ENCODE data around the gene BUD13.

BUD13 gene

DNA sequence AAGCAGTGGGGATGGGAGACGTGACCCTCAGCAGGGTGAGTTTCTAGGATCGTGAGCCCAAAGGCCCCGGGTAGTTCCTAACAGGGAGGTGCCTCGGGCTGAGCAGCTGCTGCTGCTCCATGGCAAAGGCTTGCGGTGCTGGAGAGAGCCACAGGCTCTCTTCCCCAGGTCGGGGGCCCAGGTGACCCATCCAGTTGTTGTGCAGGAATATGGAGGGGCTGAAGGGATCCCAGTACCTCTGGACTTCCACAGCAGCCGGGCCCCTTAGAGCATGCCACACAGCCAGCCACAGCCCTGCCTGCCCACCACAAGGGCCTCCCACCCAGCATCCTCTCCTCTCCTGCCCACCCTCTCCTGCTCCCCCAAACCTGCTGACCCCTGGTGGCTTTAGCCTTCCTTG lies 49.3 kb downstream of the BUD13 start:
- H3K27me3 ChIP-seq (ENCODE audit: control insufficient read depth in 2 of 2, insufficient read depth in 2 of 2, low read length in 2 of 2) = peaks cover 0 to 4% of the 10 kb centered on the region in 2 donors
- H3K4me1 ChIP-seq (ENCODE audit: control insufficient read depth in 2 of 2, insufficient read depth in 2 of 2, low read length in 2 of 2) = no peaks in the 10 kb centered on the region
- H3K27ac ChIP-seq (ENCODE audit: low read depth in 2 of 2, low read length in 2 of 2) = no peak overlapping the region

DNA sequence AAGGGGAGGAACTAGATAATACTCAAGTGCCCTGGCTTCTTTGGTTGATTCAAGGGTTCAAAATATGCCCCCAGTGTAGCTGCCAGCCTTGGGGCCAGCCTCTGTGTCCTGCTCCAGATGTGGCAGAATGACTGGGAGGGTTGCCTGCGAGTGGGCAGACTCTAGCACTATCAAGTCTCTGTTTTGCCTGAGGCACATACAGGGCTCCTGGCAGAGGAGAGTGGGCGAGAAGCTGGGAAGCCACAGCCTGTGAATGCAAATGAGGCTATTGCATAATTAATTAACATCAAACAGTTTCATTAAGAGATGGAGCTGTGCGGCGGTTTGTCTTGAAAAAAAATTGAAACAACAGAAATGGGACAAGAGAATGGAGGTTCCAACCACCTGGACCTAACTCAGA lies 50.8 kb downstream of the BUD13 start:
- peaks cover 0 to 3% of the 10 kb centered on the region in 2 donors for H3K4me1 ChIP-seq (ENCODE audit: control insufficient read depth in 2 of 2, insufficient read depth in 2 of 2, low read length in 2 of 2)
- no peak overlapping the region for H3K27ac ChIP-seq (ENCODE audit: low read depth in 2 of 2, low read length in 2 of 2)

More for the DNA sequence above, 49.3 kb downstream of the BUD13 start:
- H3K9ac ChIP-seq (ENCODE audit: low read depth in 1 of 2, low read length in 2 of 2) = no peak overlapping the region
- H3K36me3 ChIP-seq (ENCODE audit: control insufficient read depth in 2 of 2, insufficient read depth in 2 of 2, low read length in 2 of 2) = no peaks in the 10 kb centered on the region
- H3K4me3 ChIP-seq (ENCODE audit: low read length in 2 of 2) = no peak overlapping the region
- H3K9me3 ChIP-seq (ENCODE audit: control insufficient read depth in 2 of 2, low read length in 2 of 2) = no peaks in the 10 kb centered on the region

DNA sequence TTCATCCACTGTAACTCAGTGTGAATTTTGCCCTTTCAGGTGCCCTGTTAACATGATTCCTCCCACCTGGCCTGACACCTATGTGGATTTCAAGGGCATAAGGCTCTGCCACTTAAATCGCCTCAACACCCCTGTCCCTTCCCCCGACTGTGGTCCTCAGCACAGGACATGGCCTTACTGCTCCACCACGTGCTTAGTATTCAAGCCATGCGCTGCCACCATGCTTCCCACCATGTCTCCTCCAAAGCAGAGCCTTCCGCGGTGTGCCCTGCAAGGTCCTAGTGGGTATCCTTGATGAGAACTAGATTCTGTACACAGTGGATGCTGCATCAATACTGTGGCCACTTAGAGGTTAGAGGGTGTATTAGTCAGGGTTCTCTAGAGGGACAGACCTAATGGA lies 51.9 kb downstream of the BUD13 start:
- H3K4me3 ChIP-seq (ENCODE audit: low read length in 2 of 2) = no peak overlapping the region
- H3K4me1 ChIP-seq (ENCODE audit: control insufficient read depth in 2 of 2, insufficient read depth in 2 of 2, low read length in 2 of 2) = peaks cover 2 to 5% of the 10 kb centered on the region in 2 donors
- no peaks in the 10 kb centered on the region for H3K9me3 ChIP-seq (ENCODE audit: control insufficient read depth in 2 of 2, low read length in 2 of 2)
- H3K27ac ChIP-seq (ENCODE audit: low read depth in 2 of 2, low read length in 2 of 2) = no peak overlapping the region
- no peak overlapping the region for H3K9ac ChIP-seq (ENCODE audit: low read depth in 1 of 2, low read length in 2 of 2)
- no peaks in the 10 kb centered on the region for H3K36me3 ChIP-seq (ENCODE audit: control insufficient read depth in 2 of 2, insufficient read depth in 2 of 2, low read length in 2 of 2)
- no peaks in the 10 kb centered on the region for H3K27me3 ChIP-seq (ENCODE audit: control insufficient read depth in 2 of 2, insufficient read depth in 2 of 2, low read length in 2 of 2)

More for the DNA sequence above, 50.8 kb downstream of the BUD13 start:
- H3K27me3 ChIP-seq (ENCODE audit: control insufficient read depth in 2 of 2, insufficient read depth in 2 of 2, low read length in 2 of 2) = no peaks in the 10 kb centered on the region
- no peaks in the 10 kb centered on the region for H3K9me3 ChIP-seq (ENCODE audit: control insufficient read depth in 2 of 2, low read length in 2 of 2)
- H3K36me3 ChIP-seq (ENCODE audit: control insufficient read depth in 2 of 2, insufficient read depth in 2 of 2, low read length in 2 of 2) = no peaks in the 10 kb centered on the region
- H3K4me3 ChIP-seq (ENCODE audit: low read length in 2 of 2) = no peak overlapping the region
- H3K9ac ChIP-seq (ENCODE audit: low read depth in 1 of 2, low read length in 2 of 2) = no peak overlapping the region

DNA sequence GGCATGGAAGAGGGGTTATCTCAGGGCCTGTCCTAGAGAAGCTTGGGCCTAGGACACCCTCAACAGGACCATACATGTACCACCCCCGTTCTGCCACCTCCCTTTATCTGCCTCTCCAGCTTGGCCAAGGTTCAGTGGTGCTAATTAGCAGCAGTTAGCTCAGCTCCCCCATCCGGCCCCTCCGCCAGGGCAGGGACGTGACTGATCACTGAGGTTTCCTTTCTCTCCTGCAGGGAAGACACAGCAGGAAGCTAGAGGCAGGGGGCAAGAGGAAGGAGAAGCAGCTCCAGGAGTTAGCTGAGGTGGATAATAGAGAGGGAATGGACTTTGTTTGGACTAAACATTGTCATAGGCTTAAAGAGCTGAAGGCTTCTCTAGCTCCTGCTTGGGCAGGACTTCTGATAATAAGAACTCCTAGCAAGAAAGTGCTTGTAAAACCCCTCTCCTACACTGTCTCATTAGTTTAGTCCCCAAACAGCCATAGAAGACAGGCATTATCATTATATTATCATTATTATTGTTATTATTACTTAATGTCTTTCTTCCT lies 53.8 kb downstream of the BUD13 start:
- Histone ChIP-seq H3K36me3 (ENCODE audit: control insufficient read depth in 2 of 2, insufficient read depth in 2 of 2, low read length in 2 of 2) (no peaks in the 10 kb centered on the region), H3K4me3 (ENCODE audit: low read length in 2 of 2) (no peak overlapping the region), H3K4me1 (ENCODE audit: control insufficient read depth in 2 of 2, insufficient read depth in 2 of 2, low read length in 2 of 2) (peaks cover 2 to 5% of the 10 kb centered on the region in 2 donors), H3K9me3 (ENCODE audit: control insufficient read depth in 2 of 2, low read length in 2 of 2) (no peaks in the 10 kb centered on the region), H3K27me3 (ENCODE audit: control insufficient read depth in 2 of 2, insufficient read depth in 2 of 2, low read length in 2 of 2) (no peaks in the 10 kb centered on the region), H3K27ac (ENCODE audit: low read depth in 2 of 2, low read length in 2 of 2) (no peak overlapping the region), H3K9ac (ENCODE audit: low read depth in 1 of 2, low read length in 2 of 2) (no peak overlapping the region)

DNA sequence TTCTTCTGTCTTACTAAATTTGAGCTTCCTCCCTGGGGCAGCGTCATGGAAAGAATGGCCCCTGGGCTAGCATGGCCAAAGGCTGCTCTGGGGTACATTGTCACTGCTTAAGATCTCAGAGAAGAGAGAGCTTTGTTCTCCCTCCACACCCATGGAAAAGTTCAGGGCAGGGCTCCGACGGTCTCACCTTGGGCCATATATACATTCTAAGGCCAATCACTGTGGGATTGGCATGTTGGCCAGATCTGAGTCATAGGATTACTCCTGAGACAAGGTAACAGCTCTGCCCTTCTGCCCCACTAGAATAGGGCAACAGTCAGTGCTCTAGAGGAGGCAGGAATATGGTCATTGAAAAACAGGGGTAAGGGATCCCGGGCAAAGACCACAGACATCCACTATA lies 56.2 kb downstream of the BUD13 start:
- Histone ChIP-seq H3K36me3 (ENCODE audit: control insufficient read depth in 2 of 2, insufficient read depth in 2 of 2, low read length in 2 of 2) (no peaks in the 10 kb centered on the region), H3K27ac (ENCODE audit: low read depth in 2 of 2, low read length in 2 of 2) (no peak overlapping the region), H3K9ac (ENCODE audit: low read depth in 1 of 2, low read length in 2 of 2) (no peak overlapping the region), H3K4me3 (ENCODE audit: low read length in 2 of 2) (no peak overlapping the region), H3K4me1 (ENCODE audit: control insufficient read depth in 2 of 2, insufficient read depth in 2 of 2, low read length in 2 of 2) (peaks cover 2 to 5% of the 10 kb centered on the region in 2 donors), H3K27me3 (ENCODE audit: control insufficient read depth in 2 of 2, insufficient read depth in 2 of 2, low read length in 2 of 2) (no peaks in the 10 kb centered on the region), H3K9me3 (ENCODE audit: control insufficient read depth in 2 of 2, low read length in 2 of 2) (no peaks in the 10 kb centered on the region)

DNA sequence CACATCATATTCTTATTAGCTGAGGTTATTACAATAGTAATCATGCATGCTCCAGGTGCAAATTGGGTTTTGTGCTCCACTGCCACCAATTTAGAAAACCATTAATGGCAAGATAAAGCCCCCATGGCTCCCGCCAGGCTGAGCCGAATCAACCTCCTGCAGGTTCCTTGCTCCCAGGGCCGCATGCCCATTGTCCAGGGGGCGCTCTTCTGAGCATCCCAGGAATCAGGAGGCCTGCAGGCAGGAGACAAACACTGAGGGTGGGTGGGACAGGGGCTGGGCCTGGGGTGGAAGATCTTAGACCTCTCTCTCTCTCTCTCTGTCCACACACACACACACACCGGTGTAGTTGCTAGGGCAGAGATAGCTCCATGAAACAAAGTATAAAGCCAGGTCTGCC lies 57.4 kb downstream of the BUD13 start:
- H3K27me3 ChIP-seq (ENCODE audit: control insufficient read depth in 2 of 2, insufficient read depth in 2 of 2, low read length in 2 of 2) = no peaks in the 10 kb centered on the region
- H3K9me3 ChIP-seq (ENCODE audit: control insufficient read depth in 2 of 2, low read length in 2 of 2) = no peaks in the 10 kb centered on the region
- H3K4me3 ChIP-seq (ENCODE audit: low read length in 2 of 2) = no peak overlapping the region
- no peak overlapping the region for H3K27ac ChIP-seq (ENCODE audit: low read depth in 2 of 2, low read length in 2 of 2)
- H3K36me3 ChIP-seq (ENCODE audit: control insufficient read depth in 2 of 2, insufficient read depth in 2 of 2, low read length in 2 of 2) = no peaks in the 10 kb centered on the region
- H3K4me1 ChIP-seq (ENCODE audit: control insufficient read depth in 2 of 2, insufficient read depth in 2 of 2, low read length in 2 of 2) = peaks cover 2 to 5% of the 10 kb centered on the region in 2 donors
- H3K9ac ChIP-seq (ENCODE audit: low read depth in 1 of 2, low read length in 2 of 2) = no peak overlapping the region

DNA sequence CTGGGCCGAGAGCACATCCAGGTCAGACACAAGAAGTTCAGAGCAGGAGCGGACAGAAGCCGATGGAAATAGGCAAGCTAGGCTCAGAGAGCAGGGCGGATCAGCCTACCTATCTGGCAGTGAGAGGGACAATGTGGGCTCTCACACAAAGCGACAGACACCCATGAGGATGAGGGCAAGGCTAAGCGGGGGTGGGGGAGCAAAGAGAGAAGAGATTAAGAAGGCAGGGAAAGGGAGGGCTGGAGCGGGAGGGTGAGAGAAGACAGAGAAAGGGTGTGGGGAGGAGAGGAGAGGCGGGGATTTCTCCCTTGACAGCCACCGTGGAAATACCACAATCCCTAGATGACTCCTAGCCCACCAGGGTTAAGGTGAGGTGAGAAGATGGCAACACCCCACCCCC lies 57.9 kb downstream of the BUD13 start:
- no peaks in the 10 kb centered on the region for H3K9me3 ChIP-seq (ENCODE audit: control insufficient read depth in 2 of 2, low read length in 2 of 2)
- peaks cover 2 to 5% of the 10 kb centered on the region in 2 donors for H3K4me1 ChIP-seq (ENCODE audit: control insufficient read depth in 2 of 2, insufficient read depth in 2 of 2, low read length in 2 of 2)
- H3K27ac ChIP-seq (ENCODE audit: low read depth in 2 of 2, low read length in 2 of 2) = no peak overlapping the region
- H3K4me3 ChIP-seq (ENCODE audit: low read length in 2 of 2) = no peak overlapping the region
- no peaks in the 10 kb centered on the region for H3K36me3 ChIP-seq (ENCODE audit: control insufficient read depth in 2 of 2, insufficient read depth in 2 of 2, low read length in 2 of 2)
- H3K27me3 ChIP-seq (ENCODE audit: control insufficient read depth in 2 of 2, insufficient read depth in 2 of 2, low read length in 2 of 2) = no peaks in the 10 kb centered on the region
- H3K9ac ChIP-seq (ENCODE audit: low read depth in 1 of 2, low read length in 2 of 2) = no peak overlapping the region

DNA sequence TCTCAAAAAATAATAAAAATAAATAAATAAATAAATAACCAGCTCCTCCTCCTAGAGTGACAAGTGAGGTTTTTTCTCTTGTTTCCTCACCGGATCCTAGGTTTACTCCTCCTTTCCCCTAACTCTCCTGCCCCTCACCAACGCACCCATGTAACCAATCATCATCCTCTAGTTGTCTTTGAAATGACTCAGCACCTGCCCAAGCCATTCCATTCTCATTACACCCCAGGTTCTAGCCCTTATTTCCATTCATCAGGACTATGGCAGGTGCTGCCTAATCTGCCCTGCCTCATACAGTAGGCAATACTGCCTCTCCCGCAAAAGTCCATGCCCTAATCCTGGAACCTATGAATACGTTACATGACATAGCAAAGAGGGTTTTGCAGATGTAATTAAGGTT lies 60.4 kb downstream of the BUD13 start:
- Histone ChIP-seq H3K27ac (ENCODE audit: low read depth in 2 of 2, low read length in 2 of 2) (no peak overlapping the region), H3K9me3 (ENCODE audit: control insufficient read depth in 2 of 2, low read length in 2 of 2) (no peaks in the 10 kb centered on the region), H3K9ac (ENCODE audit: low read depth in 1 of 2, low read length in 2 of 2) (no peak overlapping the region), H3K27me3 (ENCODE audit: control insufficient read depth in 2 of 2, insufficient read depth in 2 of 2, low read length in 2 of 2) (peaks cover 3 to 9% of the 10 kb centered on the region in 2 donors), H3K4me3 (ENCODE audit: low read length in 2 of 2) (no peak overlapping the region), H3K36me3 (ENCODE audit: control insufficient read depth in 2 of 2, insufficient read depth in 2 of 2, low read length in 2 of 2) (no peaks in the 10 kb centered on the region), H3K4me1 (ENCODE audit: control insufficient read depth in 2 of 2, insufficient read depth in 2 of 2, low read length in 2 of 2) (peaks cover 7 to 9% of the 10 kb centered on the region in 2 donors)

DNA sequence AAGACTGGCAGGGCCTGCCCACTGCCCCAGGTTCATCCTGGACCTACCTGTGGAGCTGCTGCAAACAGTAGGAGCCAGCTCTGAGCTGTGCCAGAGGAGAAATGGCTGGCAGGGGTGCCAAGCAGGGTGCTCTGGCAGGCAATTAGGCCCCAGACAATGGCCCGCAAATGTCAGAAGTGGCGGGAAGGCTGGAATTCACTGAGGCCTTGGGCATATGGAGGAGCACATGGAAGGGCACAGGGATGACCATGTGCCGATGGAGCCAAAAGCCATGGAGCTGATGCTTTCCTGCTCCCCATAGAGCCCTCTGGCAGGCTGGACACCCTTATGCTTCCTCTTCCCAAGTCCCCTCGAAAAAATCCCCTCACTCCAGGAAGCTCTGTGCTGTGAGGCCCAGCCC lies 62.0 kb downstream of the BUD13 start:
- Histone ChIP-seq H3K27me3 (ENCODE audit: control insufficient read depth in 2 of 2, insufficient read depth in 2 of 2, low read length in 2 of 2) (peaks cover 3 to 9% of the 10 kb centered on the region in 2 donors), H3K9me3 (ENCODE audit: control insufficient read depth in 2 of 2, low read length in 2 of 2) (no peaks in the 10 kb centered on the region), H3K27ac (ENCODE audit: low read depth in 2 of 2, low read length in 2 of 2) (no peak overlapping the region), H3K4me3 (ENCODE audit: low read length in 2 of 2) (no peak overlapping the region), H3K9ac (ENCODE audit: low read depth in 1 of 2, low read length in 2 of 2) (no peak overlapping the region), H3K36me3 (ENCODE audit: control insufficient read depth in 2 of 2, insufficient read depth in 2 of 2, low read length in 2 of 2) (no peaks in the 10 kb centered on the region), H3K4me1 (ENCODE audit: control insufficient read depth in 2 of 2, insufficient read depth in 2 of 2, low read length in 2 of 2) (peaks cover 4 to 12% of the 10 kb centered on the region in 2 donors)

DNA sequence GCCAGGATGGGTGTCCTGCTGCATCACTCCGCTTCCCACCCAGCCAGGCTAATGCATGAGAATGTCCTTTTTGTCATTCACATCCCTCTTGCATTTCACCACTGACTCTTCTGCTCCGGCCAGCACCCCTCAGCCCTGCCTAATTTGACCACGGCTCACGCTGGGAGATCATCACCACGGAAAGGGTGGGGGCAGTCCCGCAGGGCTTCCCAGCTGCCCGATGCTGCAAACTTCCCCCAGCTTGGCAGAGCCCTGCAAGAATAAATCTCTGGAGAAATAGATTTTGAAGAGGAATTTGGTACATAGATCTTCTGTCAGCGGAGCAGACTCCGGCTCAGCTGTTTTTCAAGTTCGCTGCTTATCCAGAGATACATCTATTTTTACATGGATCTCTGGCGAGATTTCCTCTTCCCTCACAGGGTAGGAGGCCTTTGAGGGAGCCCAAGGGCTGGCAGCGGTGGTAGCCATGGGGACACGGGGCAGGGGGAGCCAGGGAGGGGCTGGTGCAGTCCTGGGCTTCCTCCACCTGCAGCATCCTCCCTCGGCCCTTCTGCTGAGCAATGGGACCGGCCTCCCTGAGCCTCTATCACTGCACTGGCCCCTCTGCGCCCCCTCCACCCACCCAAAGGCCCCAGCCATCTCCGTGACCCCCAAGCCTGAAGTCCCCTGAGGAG lies 62.6 kb downstream of the BUD13 start:
- Histone ChIP-seq H3K4me1 (ENCODE audit: control insufficient read depth in 2 of 2, insufficient read depth in 2 of 2, low read length in 2 of 2) (peaks cover 4 to 12% of the 10 kb centered on the region in 2 donors), H3K36me3 (ENCODE audit: control insufficient read depth in 2 of 2, insufficient read depth in 2 of 2, low read length in 2 of 2) (no peaks in the 10 kb centered on the region), H3K9me3 (ENCODE audit: control insufficient read depth in 2 of 2, low read length in 2 of 2) (no peaks in the 10 kb centered on the region), H3K27me3 (ENCODE audit: control insufficient read depth in 2 of 2, insufficient read depth in 2 of 2, low read length in 2 of 2) (peaks cover 3 to 9% of the 10 kb centered on the region in 2 donors), H3K4me3 (ENCODE audit: low read length in 2 of 2) (no peak overlapping the region), H3K9ac (ENCODE audit: low read depth in 1 of 2, low read length in 2 of 2) (no peak overlapping the region), H3K27ac (ENCODE audit: low read depth in 2 of 2, low read length in 2 of 2) (no peak overlapping the region)

Measured in mucosa of rectum (tissue), 2 donors.